ENCODE measurements around the gene ZRANB3. TPM values are rescaled to one million over a fixed set of nuclear protein-coding genes. Genes with fewer than 3 reads are reported as not detected.

Gene ZRANB3
- total RNA-seq, 1 experiment from 2014 or later, result 12.0 TPM

DNA sequence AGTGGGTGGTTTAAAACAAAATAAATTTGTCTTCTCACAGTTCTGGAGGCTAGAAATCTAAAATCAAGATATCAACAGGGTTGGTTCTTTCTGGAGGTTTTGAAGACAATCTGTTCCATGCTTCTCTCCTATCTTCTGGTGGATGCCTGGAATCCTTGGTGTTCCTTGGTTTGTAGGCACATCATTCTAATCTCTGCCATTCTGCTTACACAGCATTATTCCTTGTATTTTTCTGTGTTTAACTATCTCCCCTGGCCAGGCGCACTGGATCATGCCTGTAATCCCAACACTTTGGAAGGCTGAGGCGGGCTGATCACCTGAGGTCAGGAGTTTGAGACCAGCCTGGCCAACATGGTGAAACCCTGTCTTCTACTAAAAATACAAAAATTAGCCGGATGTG, 108.1 kb downstream of the ZRANB3 start (continued):
- TF ChIP-seq REST (IDR thresholded peaks at IDR 0.05; ENCODE audit: low read depth) (no peak), ZNF274 (IDR thresholded peaks at IDR 0.05; ENCODE audit: low read depth, low read length) (no peak), SP1 (IDR thresholded peaks at IDR 0.05; ENCODE audit: low read depth) (no peak), CTCF (IDR thresholded peaks at IDR 0.05 in 2 of 3, conservative IDR thresholded peaks at IDR 0.05 in 1 of 3; ENCODE audit: borderline replicate concordance in 1 of 3, insufficient read depth in 1 of 3, low read depth in 2 of 3, low read length in 2 of 3) (no peak)

DNA sequence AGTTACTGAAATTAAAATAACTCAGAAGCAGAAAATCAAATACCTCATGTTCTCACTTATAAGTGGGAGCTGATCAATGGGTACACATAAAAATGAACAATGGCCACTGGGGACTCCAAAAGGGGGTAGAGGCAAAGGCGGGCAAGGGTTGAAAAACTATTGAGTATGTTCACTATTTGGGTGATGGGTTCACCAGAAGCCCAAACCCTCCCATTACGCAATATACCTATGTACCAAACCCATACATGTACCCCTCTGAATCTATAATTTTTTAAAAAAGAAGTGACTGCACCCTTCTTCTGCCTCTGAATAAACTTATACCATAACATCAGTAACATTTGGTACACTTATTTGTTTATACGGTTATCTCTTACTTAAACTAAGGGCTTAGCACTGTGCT, 119.4 kb downstream of the ZRANB3 start:
- intact Hi-C loops (cut with micrococcal nuclease), result no loop called here
- no peaks in the 10 kb centered on the region for H3K27me3 ChIP-seq (ENCODE audit: insufficient read depth, low read length)
- TF ChIP-seq ATF3 (IDR thresholded peaks at IDR 0.05) (no peak), EGR1 (IDR thresholded peaks at IDR 0.05; ENCODE audit: low read depth) (no peak), JUND (IDR thresholded peaks at IDR 0.05) (no peak), YY1 (IDR thresholded peaks at IDR 0.05; ENCODE audit: extremely low read depth, insufficient replicate concordance, low read depth, low read length) (no peak), EZH2phosphoT487 (IDR thresholded peaks at IDR 0.05; ENCODE audit: borderline replicate concordance) (no peak), CTCF (IDR thresholded peaks at IDR 0.05 in 2 of 3, conservative IDR thresholded peaks at IDR 0.05 in 1 of 3; ENCODE audit: borderline replicate concordance in 1 of 3, insufficient read depth in 1 of 3, low read depth in 2 of 3, low read length in 2 of 3) (no peak), ZNF274 (IDR thresholded peaks at IDR 0.05; ENCODE audit: low read depth, low read length) (no peak), ELF1 (IDR thresholded peaks at IDR 0.05; ENCODE audit: borderline replicate concordance, low read depth) (no peak), CEBPB (IDR thresholded peaks at IDR 0.05; ENCODE audit: low read depth) (no peak), SRF (IDR thresholded peaks at IDR 0.05; ENCODE audit: low read depth) (no peak), TCF7L2 (IDR thresholded peaks at IDR 0.05; ENCODE audit: borderline replicate concordance, extremely low read depth, insufficient read depth, insufficient read length) (no peak)
- TF ChIP-seq, protein P1, sequence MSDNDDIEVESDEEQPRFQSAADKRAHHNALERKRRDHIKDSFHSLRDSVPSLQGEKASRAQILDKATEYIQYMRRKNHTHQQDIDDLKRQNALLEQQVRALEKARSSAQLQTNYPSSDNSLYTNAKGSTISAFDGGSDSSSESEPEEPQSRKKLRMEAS (IDR thresholded peaks at IDR 0.05), result no peak

More for the DNA sequence above, 119.4 kb downstream of the ZRANB3 start:
- Histone ChIP-seq H3K4me2 (ENCODE audit: low read length) (no peak overlapping the region), H3K4me1 (ENCODE audit: control insufficient read depth in 1 of 2, insufficient read depth in 2 of 2, low read length in 2 of 2) (no peaks in the 10 kb centered on the region), H3K9me2 (ENCODE audit: insufficient read depth) (no peaks in the 10 kb centered on the region), H3K36me3 (ENCODE audit: control insufficient read depth in 1 of 2, insufficient read depth in 2 of 2, low read length in 2 of 2) (no peaks in the 10 kb centered on the region), H2AFZ (ENCODE audit: low read depth, low read length, poor library complexity, severe bottlenecking) (no peak overlapping the region), H3K27ac (ENCODE audit: low read depth, low read length) (no peak overlapping the region), H3K4me3 (replicated peaks in 1 of 2; ENCODE audit: low read depth in 1 of 2, low read length in 2 of 2) (no peak overlapping the region), H3K79me2 (ENCODE audit: insufficient read depth, low read length) (peaks cover 3% of the 10 kb centered on the region; the same call in 1 of the 2 replicates), H4K20me1 (ENCODE audit: insufficient read depth) (no peaks in the 10 kb centered on the region), H3K9ac (ENCODE audit: low read length) (no peak overlapping the region), H3K9me3 (ENCODE audit: control insufficient read depth in 1 of 2, insufficient read depth in 1 of 2, low read depth in 1 of 2, low read length in 2 of 2) (no peaks in the 10 kb centered on the region)
- ATAC-seq, result no peak
- ChIA-PET POLR2A (no interaction called here), CTCF (no interaction called here), RAD21 (ENCODE audit: low non-redundant PET in 1 of 2, low total read pairs in 2 of 2, uncharacterized antibody in 2 of 2, unreplicated experiment in 2 of 2) (no interaction called here)
- no TSS peak for BruUV-seq (replicated peaks)
- no peak for DNase-seq (ENCODE audit: low read depth, low spot score)

Measured in HCT116 (cell line).